ENCODE data around the gene OPN4.

Gene OPN4

DNA sequence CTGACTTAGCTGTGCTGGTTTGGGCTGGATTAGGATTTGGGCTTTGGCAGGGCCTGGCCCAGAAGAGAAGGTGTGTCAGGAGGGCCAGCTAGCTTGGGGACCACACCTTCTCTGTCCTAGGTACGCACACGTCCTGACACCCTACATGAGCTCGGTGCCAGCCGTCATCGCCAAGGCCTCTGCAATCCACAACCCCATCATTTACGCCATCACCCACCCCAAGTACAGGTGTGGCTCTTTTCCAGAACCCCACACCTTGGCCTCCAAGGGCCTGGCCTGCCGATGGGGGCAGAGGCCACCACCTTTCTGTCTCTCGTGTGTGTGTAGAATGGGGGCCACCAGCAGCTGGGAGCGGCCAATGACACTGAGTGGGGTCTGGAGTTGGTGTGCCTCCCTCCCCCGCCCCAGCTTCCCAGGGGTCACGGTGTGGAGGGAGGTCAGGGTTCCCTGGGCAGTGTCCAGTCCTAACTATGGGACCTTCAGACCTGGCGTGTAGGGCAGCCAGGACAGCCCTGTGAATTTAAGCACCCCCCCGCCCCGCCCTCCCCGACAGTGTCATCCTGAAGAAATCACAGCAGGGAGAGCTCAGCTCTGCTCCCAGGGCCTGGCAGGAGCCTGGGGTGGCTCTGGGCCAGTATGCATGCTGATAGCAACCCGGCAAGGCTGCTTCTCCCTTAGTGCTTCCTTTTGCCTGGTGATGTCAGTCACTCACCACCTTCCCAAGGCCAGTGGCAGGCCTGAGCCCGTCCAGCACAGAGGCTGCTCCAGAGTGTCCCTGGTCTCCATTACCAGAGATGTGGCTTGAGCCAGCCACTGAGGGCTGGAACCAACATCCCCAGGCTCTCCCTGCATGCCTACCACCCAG lies 7.0 kb downstream of the OPN4 start:
- in situ Hi-C loops (cut with HindIII; ENCODE audit: low sequenced_read_pairs), result no loop called here

GRCh38 chr10:86662186-86663045 lies 8.1 kb downstream of the OPN4 start:
- in situ Hi-C loops (cut with HindIII; ENCODE audit: low sequenced_read_pairs), result no loop called here

DNA sequence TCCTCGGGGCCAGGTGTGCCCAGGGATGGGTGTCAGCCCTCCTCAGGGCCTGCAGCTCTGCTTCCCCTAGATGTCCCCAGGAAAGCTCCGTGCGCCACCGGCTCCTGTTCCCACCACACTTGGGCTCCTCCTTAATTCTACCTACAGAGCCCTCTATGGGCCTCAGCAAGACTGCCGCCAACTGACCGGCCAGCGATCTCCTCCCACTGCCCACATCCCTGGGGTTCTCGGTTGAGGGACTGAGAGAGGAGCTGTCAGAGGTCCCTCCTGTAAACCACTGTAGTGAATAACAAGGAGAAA lies 8.6 kb downstream of the OPN4 start:
- in situ Hi-C loops (cut with HindIII; ENCODE audit: low sequenced_read_pairs), result no loop called here

- in situ Hi-C loops (cut with HindIII; ENCODE audit: low sequenced_read_pairs), result no loop called here
Observed at GRCh38 chr10:86663576-86664339, 9.4 kb downstream of the OPN4 start.

- in situ Hi-C loops (cut with HindIII; ENCODE audit: low sequenced_read_pairs), result no loop called here
Observed at GRCh38 chr10:86664341-86665217, 10.2 kb downstream of the OPN4 start.

- in situ Hi-C loops (cut with HindIII; ENCODE audit: low sequenced_read_pairs), result no loop called here
Observed at GRCh38 chr10:86665218-86665607, 10.9 kb downstream of the OPN4 start.

GRCh38 chr10:86665868-86666267 lies 11.5 kb downstream of the OPN4 start:
- in situ Hi-C loops (cut with HindIII; ENCODE audit: low sequenced_read_pairs), result no loop called here

GRCh38 chr10:86666538-86666937 lies 12.2 kb downstream of the OPN4 start:
- in situ Hi-C loops (cut with HindIII; ENCODE audit: low sequenced_read_pairs), result no loop called here

DNA sequence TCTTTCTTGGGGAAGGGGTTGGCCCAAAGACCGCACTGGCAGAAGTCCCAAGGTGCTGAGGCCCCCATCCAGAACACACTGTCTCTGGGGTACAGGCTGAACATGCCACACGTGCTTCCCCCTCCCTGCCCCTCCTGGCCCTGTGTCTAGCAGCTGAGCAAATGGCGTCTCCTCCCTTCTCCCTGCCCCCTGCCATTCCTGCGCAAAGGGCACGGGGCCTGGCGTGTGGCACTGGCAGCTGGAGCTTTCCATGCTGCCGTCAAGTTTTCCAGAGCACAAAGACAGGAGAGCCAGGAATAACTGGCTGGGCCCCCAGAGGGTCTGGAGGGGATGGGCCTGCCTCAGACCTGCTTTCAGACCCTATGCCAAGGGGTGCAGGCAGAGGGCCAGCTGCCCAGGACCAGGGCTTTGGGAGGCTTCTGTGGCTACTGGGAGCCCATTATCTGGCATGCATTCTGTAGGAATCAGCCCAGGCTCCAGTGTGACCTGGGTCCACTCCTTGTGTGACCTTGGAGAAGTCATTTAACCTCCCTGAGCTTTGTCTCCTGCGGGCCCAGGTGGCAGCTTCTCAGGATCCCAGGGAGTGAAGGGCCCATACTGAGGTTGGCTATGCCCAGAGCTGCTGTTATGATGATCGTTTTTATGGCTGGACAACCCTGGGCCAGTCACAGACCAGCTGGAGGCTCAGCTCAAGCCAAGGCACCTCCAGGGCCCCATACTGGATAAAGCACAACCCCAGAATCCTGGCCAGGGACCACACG lies 13.3 kb downstream of the OPN4 start:
- in situ Hi-C loops (cut with HindIII; ENCODE audit: low sequenced_read_pairs), result no loop called here

DNA sequence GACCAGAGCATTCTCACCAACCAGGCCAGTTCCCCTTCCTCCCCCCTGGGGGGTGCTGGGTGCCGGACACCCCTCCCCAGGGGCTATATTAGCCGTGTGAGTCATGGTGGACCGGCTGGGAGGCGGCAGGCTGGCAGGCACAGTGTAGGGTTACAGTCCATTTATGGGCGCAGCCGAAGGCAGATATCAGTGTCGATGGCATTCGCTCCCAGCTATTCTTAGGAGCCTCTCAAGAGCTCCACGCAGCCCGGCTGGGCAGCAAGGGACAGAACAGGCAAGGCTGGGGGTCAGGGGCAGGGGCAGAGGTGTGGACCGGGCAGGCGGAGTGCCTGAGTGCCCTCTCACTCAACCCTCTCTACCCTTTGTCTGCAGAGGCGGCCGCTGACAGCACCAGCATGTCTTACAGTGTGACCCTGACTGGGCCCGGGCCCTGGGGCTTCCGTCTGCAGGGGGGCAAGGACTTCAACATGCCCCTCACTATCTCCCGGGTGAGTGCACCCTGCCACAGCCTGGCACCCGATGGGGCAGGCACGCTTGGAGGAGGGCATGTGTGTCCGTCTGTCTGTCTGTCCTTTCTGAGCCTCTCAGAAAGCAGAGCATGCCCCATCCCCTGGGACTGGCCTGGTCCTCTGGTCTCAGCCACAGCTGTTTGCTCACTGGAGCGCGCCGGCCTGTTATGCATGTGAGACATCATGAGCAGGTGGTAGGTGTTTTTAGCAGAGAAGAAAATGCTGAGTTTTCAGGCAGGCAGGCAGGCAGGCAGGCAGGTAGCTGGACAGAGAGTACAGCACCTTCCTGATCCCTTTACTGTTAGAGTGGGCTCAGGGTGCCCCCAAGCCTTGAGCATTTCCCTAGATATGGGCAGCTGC lies 14.2 kb downstream of the OPN4 start, which contains the start of gene LDB3:
Gene LDB3 (plus strand): TSS at position 215 of the 869 bp plus-strand sequence. CDS start 181 bp downstream, at position 396.
- in situ Hi-C loops (cut with HindIII; ENCODE audit: low sequenced_read_pairs), result no loop called here

DNA sequence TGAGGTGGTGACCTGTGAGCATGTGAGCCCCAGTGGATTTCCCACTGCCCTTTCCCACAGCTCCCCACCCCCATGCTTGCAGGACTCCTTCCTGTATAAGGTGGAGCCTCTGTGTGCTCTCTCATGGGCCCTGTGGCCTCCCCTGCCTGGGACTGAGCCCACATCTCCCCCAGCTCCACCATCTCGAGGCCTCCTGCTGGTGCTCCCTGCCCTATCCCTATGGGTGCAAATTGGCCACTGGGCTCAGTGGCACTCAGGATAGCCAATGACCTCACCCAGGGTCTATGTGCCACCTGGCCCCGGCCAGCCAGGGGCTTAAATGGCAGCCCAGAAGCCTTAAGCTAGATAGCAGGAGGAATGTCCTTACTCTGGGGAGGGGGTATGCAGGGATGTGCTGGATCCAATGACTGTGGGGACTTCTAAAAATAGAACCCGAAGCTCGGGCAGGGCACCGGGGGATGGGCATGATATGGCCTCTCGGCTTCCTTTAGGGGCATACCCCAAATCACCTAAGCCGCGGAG lies 16.0 kb downstream of the OPN4 start:
- in situ Hi-C loops (cut with HindIII; ENCODE audit: low sequenced_read_pairs), result no loop called here

DNA sequence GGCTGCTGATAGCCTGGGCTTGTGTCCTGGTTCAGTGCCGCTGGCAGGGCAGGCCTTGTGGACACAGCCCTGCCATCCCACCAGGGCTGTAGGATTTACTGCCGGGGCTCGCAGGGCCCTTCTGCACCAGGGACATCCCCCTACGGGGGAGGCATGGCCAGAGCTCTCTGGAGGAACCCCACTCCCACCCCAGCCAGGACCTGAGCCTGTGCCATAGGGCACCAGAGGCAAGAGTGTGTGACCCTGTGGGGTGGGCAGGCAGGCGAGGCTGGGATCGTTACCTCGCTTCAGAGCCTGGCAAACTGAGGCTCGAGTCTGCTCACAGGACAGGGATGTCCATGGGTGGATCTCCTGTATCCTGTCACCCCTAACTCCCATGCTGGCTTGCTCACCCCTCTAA lies 16.5 kb downstream of the OPN4 start:
- in situ Hi-C loops (cut with HindIII; ENCODE audit: low sequenced_read_pairs), result no loop called here

GRCh38 chr10:86671419-86671818 lies 17.1 kb downstream of the OPN4 start:
- in situ Hi-C loops (cut with HindIII; ENCODE audit: low sequenced_read_pairs), result no loop called here

DNA sequence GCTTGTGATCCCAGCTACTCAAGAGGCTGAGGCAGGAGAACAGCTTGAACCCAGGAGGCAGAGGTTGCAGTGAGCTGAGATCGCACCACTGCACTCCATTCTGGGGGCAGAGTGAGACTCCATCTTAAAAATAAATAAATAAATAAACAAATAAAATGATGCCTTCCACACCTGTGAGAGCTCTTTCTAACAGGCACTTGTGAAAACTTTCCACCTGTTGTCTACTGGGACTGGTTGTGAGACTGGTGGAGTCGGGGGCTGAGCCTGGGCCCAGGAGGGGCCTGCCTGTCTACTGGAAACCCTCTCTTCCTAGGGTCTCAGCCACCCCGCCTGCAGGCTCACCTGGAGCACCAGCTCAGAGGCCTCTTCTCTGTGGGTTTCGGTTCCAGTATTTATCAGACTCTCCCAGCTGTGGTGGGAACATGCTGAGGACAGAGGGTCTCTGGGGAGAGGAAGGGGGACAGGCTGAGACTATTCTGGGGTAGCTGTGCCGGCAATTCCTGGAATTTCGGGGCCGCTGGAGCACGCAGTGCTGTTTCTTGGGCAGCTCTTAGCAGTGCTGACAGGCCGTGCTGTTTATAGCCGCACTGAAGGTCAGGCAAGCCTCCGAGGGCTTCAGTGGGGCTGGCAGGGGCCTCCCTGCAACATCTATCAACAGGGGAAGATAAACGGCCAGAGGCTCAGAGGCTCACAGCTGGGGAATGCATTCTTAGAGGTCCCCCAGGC lies 17.8 kb downstream of the OPN4 start:
- in situ Hi-C loops (cut with HindIII; ENCODE audit: low sequenced_read_pairs), result no loop called here

DNA sequence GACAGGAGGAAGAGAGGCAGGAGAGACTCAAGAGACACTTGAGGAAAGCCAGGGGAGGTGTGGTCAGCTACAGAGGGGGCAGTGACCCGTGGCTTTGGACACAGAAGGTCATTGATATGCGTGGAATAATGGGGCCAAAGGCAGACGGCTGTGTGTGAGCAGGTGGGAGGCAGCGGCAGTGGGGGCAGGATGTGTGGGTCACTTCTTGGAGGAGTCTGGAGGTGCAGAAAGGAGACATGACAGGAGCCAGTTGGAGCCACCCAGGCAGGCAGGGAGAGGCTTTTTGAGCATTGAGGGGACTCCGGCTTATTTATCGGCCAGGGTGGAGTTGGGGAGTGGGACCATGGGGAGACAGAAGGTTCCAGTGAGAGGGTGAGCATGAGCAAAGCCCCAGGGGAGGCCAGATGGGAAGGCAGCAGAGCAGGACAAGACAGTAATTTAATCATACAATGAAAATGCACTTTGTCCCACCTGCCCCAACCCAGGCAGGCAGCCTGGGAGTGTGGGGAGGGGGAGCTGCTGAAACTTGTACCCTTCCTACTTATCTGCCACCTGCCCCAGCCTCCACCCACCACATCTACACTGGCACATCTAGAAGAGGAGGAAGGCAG lies 19.0 kb downstream of the OPN4 start:
- in situ Hi-C loops (cut with HindIII; ENCODE audit: low sequenced_read_pairs), result no loop called here

DNA sequence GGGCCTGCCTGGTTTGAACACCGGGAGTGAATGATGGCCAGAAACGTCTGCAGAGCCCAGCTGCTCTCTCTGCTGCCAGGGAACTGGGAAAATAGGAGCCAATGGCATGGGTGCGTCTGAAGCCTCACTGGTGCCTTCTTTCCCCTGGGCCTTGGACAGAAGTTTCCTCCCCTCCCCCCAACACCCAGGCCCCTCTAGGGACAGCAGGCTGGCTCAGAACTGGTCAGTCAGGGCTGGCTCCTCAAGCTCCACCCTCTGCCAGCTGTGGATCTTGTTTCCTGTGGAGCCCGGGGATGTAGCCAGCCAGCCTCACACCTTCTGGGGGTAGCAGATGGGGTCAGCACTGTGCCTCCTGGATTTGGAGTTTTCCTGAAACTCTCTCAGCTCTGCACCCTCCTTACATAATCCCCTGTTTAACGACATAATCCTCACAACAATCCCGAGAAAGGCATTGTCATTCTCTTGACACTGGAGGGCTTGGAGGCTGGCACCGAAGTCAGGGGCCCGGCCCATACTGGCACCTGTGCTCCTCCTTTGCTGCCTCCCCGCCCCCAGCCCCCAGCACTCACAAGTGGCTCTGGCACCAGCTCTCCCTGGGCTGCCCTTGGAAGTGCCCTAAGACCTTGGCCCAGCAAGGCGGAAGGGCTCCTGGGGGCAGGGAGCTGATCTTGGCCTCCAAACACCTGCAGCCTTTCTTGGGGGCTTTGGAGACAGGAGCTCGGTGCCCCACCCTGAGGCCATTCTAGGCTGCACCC lies 19.7 kb downstream of the OPN4 start:
- in situ Hi-C loops (cut with HindIII; ENCODE audit: low sequenced_read_pairs), result no loop called here

- in situ Hi-C loops (cut with HindIII; ENCODE audit: low sequenced_read_pairs), result no loop called here
Observed at GRCh38 chr10:86674912-86675311, 20.6 kb downstream of the OPN4 start.
